GM21576 (cell line): Measurements from ENCODE around the gene BCAS3.

Experiments
- ATAC-seq: cut with Tn5 transposase; IDR thresholded peaks from one replicate; pipeline ENCODE4 v1.9.1; 2021; ENCODE audit warnings: mild to moderate bottlenecking, moderate library complexity; ENCODE audit not compliant: unreplicated experiment

The BCAS3 gene

GRCh38 chr17:61048376-61049106 is 370.9 kb downstream of the BCAS3 start:
- no peak for ATAC-seq

DNA sequence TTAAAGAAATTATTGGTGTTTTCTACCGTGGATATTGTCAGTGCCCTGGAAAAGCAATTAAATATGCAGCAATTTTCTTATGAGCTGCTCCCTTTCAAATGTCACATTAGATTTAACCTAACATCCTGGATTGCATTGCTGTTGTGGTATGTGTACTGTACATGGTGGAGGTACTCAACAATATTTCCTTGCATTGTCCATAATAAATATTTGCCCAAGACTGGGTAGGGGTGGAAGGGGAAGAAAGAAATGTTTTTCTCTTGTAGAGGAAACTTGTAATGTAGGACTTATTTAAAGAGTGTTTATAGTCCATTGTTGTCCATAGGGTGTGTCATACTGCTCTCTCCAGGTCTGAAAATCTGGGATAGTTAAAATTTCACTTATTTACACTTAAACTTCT is 375.8 kb downstream of the BCAS3 start:
- no peak for ATAC-seq

DNA sequence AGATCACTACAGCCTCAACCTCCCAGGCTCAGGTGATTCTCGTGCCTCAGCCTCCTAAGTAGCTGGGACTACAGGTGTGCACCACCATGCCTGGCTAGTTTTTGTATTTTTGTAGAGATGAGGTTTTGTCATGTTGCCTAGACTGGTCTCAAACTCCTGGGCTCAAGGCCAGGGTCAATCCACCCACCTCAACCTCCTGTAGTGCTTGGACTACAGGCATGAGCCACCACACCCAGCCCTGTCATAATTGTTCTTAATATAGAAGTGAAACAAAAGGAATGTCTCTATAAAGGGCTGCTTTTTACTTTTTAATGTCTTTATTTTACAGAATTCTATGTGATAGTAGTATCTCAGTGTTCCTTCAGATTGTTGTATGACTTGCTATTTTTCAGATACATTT is 376.8 kb downstream of the BCAS3 start:
- ATAC-seq, result no peak

DNA sequence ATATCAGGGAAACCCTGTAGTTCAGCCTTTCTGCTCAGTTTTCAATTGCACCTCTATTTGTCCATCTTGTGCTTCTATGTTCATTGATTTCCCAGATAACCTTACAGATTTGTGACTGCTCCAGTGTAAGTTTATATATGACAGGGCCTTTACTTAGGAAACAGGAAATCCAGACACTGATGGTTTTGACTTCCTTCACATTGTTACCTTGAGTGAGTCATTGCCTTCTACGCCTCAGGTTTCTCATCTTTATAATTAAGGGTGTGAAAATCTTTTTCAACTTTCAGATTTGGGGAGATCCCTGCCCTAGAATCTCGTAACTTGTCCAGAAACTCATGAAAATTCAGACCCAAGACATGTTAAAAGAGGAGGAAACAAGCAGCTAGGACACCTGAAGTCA is 379.6 kb downstream of the BCAS3 start:
- ATAC-seq, result no peak

DNA sequence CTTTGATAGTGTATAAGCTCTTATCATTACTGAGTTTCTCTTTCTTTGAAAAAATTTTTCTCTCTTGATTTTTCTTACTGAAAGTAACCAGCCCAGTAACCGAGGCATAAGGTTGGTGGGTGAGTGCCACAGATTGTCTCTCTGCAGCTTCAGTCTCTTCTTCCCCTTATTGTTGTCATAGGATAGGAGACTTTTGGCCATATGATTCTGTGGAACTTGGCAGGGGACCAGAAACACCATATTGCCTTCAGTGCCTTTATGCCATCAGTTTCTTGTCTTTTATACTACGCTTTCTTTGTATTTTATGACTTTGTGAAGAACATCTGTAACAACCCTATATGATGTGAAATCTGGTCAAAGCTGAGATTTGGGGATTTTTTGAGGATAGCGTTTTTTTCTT is 380.4 kb downstream of the BCAS3 start:
- no peak for ATAC-seq

GRCh38 chr17:61063528-61063927 is 385.9 kb downstream of the BCAS3 start:
- no peak for ATAC-seq

DNA sequence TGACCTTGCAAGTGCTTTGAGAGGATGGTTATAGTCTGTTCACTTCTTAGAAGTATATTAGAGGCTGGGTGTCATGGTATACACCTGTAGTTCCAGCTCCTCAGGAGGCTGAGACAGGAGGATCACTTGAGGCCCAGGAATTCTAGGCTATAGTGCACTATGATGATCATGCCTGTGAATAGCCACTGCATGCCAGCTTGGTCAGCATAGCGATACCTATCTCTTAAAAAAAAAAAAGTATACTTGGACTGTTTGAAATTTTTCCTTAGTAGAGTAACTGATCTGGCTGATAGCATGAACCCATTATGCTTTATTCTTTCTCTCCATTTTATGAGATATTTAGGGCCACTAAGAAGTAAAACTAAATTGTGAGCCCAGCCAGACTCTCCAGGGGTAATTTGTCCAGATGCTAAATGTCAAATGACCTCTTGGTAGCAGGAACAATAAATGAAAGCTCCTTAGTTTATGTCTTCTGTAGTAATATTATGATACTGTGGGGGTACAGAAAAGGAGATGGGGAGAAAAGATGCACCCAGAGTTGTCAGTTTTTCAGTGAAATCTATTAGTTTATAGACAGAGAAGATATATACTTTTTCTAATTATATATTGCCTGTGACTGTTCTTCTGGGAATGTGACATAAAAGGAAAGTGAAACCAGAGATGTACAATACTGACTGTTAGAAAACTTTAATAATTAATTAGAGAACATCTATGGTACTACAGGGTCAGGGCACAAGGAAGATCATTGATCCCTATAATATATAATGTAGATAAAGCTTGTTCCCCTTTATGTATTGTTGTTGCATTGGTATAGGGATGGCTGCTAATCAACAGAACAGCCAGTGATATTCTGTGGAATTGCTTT is 386.7 kb downstream of the BCAS3 start:
- no peak for ATAC-seq

DNA sequence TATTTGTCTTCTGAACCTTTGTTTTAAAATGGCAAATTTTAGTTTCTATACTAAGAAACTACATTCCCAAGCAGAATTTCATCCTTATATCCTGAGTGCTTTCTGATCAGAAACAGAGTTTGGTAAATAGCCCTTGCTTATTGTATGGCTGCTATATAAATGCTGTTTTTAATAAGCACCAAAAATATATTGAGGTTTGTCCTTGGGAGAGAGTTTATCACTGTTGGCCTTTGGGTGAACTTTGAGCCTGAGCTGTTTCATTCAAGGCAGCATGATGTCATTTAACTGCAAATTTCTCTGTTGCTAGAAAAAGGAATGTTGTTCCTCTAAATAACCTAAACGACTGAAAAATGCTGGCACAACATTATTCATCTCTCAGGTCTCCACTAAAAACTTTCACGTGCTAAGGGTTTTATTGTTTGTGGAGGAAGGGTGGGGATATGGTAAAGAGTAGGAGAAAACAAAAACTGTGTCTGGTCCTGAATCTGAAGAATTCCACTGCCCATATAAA is 387.7 kb downstream of the BCAS3 start:
- ATAC-seq, result no peak

- ATAC-seq, result no peak
Observed at GRCh38 chr17:61066062-61066461, 388.4 kb downstream of the BCAS3 start.

- ATAC-seq, result no peak
Observed at GRCh38 chr17:61070649-61071048, 393.0 kb downstream of the BCAS3 start.

DNA sequence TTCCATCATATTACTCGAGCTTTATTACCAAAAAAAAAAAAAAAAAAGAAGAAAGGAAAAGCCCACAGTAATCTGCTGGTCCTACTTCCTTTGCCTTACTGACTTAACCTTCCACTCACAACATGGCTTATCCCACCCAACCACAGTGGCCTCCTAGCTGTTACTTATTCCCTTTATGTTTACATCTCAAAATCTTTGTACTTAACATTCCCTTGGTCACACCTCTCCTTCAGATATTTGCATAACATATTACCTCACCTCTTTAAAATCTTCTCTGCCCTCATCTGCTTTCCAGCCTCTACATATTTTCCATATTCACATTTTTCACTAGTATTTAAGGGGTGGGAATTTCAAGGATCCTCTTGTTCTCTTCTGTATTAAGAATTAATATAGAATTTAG is 395.0 kb downstream of the BCAS3 start:
- no peak for ATAC-seq

DNA sequence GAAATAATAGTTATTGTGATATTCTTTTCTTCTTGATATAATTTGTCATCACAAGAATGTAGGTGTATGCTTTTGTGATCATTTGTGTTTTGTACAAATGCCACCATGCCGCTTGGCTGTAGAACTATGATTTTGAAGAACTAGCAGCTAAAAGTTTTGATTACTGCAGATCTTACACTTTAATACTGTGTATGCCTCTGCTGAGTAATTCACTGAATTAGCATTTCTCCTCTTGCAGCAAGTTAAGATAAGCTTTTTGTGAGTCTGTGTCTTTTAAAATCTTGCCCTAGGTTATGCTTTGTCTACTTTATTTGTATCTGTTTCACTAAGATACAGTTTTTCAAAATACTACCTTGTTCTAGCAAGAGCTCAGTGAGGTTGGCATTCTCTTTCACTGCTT is 395.5 kb downstream of the BCAS3 start:
- no peak for ATAC-seq

DNA sequence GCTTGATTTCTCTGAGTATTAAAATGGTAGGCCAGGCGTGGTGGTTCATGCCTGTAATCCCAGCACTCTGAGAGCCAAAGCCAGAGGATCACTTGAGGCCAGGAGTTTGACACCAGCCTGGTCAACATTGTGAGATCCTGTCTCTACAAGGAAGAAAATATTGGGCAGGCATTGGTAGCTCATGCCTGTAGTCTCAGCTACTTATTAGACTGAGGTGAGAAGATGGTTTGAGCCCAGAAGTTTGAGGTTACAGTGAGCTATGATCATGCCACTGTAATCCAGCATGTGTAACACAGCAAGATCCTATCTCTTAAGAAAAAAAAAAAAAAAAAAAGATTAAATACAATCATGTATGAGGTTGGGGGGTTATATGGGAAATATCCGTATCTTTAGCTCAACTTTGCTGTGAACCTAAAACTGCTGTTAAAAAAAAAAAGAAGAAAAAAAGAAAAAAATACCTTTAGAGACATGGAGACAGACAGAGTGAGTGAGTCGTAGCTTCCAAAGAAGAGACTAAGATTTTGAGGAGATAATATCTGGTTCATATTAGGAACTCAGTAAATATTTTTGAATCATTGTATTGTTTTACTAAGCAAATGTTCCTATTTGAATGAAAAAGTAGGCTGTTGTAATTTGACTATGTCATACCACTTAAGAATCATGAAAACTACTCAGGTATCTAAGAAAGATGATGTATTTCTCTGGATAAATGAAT is 396.3 kb downstream of the BCAS3 start:
- ATAC-seq, result no peak

DNA sequence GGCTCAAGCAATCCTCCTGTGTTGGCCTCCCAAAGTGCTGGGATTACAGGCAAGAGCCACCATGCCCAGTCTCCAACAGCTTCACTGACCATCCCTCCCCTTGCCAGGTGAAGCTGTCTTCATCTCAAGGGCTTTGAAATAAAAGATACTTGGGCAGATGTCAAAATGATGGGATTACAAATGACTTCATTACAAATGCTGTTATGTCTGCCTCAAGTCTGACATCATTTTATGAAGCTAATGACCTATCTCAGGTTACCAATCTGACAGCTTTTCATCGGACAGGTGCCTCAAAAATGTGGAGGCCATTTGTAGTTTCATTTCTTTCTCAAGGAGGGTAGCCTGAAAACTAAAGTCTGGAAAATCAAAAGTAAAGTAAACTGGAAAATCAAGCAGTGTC is 398.3 kb downstream of the BCAS3 start:
- ATAC-seq, result no peak

- ATAC-seq, result no peak
Observed at GRCh38 chr17:61076621-61077031, 399.0 kb downstream of the BCAS3 start.

DNA sequence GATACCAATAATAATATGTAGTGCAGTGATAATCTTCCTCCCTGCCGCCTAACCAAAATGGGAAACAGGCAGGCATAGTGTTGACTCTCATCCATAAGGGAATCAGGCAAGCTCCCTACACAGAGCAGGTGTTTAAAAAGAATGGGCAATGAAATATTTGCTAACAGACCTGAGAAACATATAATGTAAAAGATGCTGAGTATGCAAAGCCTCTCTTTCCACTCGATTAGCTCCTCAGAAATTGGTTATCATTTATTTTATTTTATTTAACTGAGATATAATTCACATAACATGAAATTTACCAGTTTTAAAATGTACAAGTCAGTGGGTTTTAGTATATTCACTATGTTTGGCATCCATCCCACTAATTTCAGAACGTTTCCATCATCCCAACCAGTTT is 404.3 kb downstream of the BCAS3 start:
- no peak for ATAC-seq

- ATAC-seq, result no peak
Observed at GRCh38 chr17:61084260-61084659, 406.6 kb downstream of the BCAS3 start.

GRCh38 chr17:61087024-61087423 is 409.4 kb downstream of the BCAS3 start:
- no peak for ATAC-seq

- no peak for ATAC-seq
Observed at GRCh38 chr17:61088556-61088955, 410.9 kb downstream of the BCAS3 start.

DNA sequence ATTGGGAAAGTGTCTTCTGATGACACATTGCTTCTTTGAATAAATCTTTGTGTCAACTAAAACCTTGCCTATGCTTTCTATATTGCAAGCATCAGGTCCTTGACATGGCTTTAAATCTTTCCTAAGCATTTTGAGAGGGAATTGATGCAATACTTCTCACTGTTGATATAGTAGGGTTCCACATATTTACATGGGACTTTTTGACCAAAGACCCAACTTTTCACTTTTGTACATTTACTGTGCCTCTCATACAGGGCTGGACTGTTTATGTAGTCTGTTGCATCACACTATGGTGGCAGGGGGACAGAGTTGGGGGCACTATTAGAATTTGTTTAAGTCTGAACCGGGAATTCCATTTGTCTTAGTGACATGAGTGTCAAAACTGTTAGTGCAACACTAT is 413.4 kb downstream of the BCAS3 start:
- no peak for ATAC-seq

DNA sequence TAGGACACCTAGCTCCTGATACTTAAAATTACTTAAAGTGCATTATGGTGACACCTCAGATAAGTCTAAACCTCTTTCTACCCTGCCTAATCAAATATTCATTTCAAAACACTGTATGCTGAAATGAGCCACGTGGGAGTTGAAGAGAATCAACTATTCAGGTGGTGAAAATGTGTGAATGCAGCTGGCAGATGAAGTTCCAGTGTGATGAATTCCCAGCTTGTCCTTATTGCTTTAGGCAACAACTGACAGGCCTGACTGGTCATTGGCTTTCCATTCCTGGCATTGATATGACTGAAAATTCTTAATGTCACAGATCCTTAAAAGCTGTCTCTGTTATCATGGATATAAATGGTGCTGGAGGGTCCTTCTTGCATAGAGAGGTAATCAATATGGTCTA is 420.1 kb downstream of the BCAS3 start:
- no peak for ATAC-seq
